T-helper 2 cell treated with Interferon-gamma antibody and Interleukin-4, amounts not matched to agents 100 ng/mL and 5 ng/mL, for 36 hours (primary cell): Measurements from ENCODE around the gene ARHGAP28. TPM values are rescaled to one million over a fixed set of nuclear protein-coding genes. Genes with fewer than 3 reads are reported as not detected.
"Not testable (repeated sequence)": the region's sequence is repeated elsewhere in the genome, so short reads cannot be mapped to it uniquely, and the experiment has no call there.

Experiments used
- intact Hi-C: fragments of 100-400 bp; cut with micrococcal nuclease; formaldehyde crosslinking; loops from one replicate; pipeline ENCODE4 v1.15.1; 2023
- total RNA-seq: library from RNA; stranded (reverse); gene quantifications from 2 replicates; pipeline ENCODE4 v1.2.3, GENCODE V29; 2022

The ARHGAP28 gene
- total RNA-seq, 1 donor from 2014 or later, result not detected

- intact Hi-C loops, result no loop called here
Observed at GRCh38 chr18:6773777-6774176, 44.3 kb downstream of the ARHGAP28 start.

- intact Hi-C loops, result no loop called here
Observed at GRCh38 chr18:6775237-6775636, 45.7 kb downstream of the ARHGAP28 start.

DNA sequence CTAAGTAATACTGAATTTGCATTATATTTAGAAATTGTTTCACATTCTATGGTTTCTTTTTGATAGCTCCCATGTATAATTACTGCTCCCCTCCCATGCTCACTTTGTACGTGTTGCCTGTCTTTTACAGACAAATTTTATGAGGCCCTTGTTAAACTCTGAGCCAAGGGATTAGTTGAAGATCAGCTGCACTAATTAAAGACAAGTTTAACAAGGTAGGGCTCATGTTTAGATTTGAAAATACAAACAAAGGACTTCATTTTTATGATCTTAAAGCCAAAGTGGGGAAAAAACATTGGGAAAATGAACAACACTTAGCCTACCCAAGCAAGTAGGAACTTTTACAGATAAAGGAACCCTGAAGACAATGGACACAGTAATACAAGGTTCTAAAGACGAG is 46.2 kb downstream of the ARHGAP28 start:
- intact Hi-C loops, result no loop called here

- intact Hi-C loops, result no loop called here
Observed at GRCh38 chr18:6776188-6776587, 46.7 kb downstream of the ARHGAP28 start.

GRCh38 chr18:6777509-6777908 is 48.0 kb downstream of the ARHGAP28 start:
- intact Hi-C loops, result no loop called here

GRCh38 chr18:6778459-6779247 is 49.1 kb downstream of the ARHGAP28 start:
- intact Hi-C loops, result no loop called here

DNA sequence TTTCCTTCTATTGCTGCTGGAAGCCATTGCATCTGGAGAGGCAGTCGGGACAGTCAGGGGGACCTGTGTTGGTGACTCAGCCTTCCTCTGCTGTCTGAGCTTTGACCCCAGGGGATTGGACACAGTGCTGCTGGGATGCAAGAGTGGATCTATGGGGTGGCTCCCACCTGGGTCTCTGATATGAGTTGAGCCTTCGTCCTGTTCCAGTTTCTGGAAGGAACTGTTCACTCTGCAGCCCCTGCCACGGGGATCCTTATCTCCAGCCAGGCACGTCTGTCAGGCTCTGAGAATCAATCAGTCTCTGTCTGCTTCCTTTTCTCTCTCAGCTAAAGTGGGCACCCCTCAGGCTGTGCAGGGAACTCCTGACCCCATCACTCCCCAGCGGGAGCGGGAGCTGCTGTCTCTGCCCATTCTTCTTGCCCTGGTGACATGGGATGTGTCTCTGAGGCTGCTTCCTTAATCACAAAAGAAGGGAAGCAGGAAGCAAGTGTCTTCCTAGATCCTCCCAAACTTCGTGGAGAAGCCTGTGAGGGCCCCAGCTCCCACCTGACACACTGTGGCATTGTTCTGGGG is 51.7 kb downstream of the ARHGAP28 start:
- intact Hi-C loops, result no loop called here

DNA sequence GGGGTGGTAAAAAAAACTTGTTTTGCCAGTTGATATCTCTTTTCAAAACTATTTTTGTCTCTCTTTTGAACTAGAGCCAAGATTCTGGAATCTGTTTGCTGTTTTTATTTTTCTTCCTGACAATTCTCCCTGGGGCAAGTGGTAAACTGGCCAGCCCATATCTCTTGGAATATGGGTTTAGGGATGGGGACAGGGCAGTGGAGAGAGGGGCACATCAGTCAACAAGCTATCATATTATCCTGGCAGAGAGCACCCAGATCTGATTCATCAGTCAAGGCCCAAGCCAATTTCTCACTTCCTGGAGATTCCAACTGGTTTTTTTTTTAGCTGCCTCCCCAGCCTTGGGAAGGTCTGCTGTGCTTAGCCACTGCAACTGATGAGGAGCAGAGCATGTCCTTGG is 52.3 kb downstream of the ARHGAP28 start:
- intact Hi-C loops, result no loop called here

GRCh38 chr18:6782861-6783260 is 53.3 kb downstream of the ARHGAP28 start:
- intact Hi-C loops, result no loop called here

DNA sequence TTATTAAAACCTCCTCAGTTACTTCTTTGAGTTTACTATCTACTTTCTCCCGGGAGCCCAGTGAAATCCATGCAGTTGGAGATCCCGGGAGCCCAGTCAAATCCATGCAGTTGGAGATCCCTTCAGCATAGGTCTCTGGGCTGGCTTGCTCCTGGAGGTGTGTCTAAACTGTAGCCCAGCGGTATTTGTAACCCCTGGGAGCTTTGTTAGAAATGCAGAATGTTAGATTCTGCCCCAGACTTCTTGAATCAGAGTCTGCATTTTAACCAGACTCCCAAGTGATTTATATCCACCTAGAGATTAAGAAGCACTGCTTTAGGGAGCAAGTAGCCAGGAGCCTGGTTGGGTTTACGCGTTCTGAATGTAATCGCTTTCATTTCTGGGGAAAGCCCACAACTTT is 54.5 kb downstream of the ARHGAP28 start:
- intact Hi-C loops, result no loop called here

- intact Hi-C loops, result no loop called here
Observed at GRCh38 chr18:6785001-6785400, 55.5 kb downstream of the ARHGAP28 start.

DNA sequence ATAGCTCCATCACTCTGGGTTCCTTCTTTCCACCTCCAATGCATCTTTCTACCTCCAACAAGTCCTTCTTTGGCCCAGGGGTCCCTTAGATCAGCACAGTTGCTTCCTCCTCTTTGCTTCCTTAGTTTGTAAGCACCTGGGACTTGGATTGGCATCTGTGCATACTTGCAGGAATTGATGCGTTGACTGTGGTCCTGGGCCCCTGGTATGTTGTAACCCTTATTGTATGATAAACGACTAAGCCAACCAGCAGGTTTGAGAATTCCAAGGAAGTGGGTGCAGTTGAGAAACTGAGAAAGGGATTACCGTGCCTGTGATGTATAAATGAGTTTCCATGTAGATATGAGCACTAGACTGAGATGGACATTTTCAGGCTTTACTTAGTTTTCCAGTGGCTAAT is 55.9 kb downstream of the ARHGAP28 start:
- intact Hi-C loops, result no loop called here

DNA sequence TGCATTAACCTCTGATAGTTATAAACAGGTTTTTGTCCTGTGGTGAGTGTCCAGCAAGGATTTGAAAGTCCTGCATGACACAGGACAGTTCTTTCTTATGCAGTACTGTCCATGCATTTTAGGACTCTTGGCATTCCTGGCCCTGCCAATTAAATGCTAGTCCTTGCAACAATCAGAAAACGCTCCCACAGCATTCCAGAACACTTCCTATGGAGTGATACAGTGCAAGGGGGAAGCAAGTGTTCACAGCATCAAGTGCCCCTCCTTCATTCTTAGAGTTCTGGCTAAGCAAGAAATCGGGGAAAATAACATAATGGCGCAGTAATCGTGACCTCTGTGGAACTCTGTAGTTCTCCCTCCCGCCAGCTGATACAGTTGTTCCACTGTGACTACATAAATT is 62.9 kb downstream of the ARHGAP28 start:
- intact Hi-C loops, result no loop called here

GRCh38 chr18:6793455-6793854 is 63.9 kb downstream of the ARHGAP28 start:
- intact Hi-C loops, result no loop called here

- intact Hi-C loops, result no loop called here
Observed at GRCh38 chr18:6793986-6794385, 64.5 kb downstream of the ARHGAP28 start.

- intact Hi-C loops, result no loop called here
Observed at GRCh38 chr18:6795307-6795706, 65.8 kb downstream of the ARHGAP28 start.

DNA sequence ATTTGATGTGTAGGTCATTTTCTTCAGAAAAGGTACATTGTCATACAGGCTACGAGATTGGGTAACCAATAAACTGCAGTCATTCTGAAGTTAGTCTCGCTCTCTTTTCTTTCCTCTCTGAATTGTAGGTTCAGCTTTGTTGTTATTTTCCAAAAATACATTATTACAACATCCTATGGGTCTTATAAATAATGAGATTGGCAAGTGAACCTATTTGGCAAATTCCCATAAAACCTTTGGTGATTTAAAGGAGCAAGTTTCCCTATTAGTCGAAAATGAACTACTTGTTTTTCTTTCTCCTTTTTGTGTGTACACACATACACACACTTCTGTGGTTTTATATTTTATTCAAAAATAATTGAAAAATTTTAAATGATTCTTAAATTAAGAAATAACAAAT is 67.0 kb downstream of the ARHGAP28 start:
- intact Hi-C loops, result no loop called here

DNA sequence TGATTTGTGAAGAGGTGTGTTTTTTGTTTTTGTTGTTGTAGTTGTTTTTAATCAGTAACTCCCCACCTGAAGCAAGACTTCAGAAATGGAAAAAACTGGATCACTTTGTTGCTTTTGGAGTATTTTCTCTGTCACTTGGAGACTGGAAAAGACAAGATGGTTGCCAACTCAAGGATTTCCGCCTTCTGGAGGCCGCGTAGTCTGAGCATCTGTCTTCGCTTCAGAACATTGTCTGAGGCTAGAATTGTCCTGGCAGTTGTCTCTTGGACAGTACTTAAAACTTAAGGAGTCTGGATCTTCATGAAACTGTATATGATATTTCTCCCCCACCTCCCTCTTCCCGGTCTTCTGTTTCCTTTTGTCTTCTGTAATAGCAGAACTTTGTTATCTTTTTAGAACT is 67.7 kb downstream of the ARHGAP28 start:
- intact Hi-C loops, result no loop called here

- intact Hi-C loops, result no loop called here
Observed at GRCh38 chr18:6798896-6799295, 69.4 kb downstream of the ARHGAP28 start.

GRCh38 chr18:6800309-6800708 is 70.8 kb downstream of the ARHGAP28 start:
- intact Hi-C loops, result not testable (repeated sequence)

DNA sequence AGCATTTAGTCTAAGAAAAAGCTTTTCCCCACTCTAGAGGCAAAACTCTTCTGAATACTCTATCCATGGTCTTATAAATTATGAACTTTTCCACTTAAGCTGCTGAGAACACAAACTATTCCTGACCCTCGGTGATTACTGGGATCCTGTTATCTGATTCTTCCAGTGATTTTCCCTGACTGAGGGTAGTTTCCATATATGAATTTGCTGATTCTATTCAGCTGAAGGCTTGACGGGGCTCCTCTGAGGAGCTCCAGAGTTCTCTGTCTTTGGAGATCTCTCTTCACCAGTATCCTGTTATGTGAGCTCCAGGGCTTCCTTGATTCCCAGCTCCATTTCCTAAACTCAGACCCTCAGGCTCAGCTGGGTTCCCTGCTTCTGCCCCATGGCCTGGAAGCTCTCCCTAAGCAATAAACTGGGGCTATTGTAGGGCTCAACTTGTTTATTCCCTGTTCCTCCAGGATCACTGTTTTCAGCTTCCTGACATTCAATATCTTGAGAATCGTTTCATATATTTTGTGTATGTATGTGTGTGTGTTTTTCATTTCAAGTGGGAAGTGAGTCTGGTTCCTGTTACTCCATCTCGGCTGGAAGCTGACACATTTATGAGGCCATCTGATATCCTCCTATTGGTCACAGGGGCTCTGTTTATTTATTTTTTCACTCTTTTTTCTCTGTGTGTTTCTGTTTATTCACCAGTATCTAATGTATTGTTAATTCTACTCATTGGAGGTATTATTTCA is 78.2 kb downstream of the ARHGAP28 start:
- intact Hi-C loops, result no loop called here

DNA sequence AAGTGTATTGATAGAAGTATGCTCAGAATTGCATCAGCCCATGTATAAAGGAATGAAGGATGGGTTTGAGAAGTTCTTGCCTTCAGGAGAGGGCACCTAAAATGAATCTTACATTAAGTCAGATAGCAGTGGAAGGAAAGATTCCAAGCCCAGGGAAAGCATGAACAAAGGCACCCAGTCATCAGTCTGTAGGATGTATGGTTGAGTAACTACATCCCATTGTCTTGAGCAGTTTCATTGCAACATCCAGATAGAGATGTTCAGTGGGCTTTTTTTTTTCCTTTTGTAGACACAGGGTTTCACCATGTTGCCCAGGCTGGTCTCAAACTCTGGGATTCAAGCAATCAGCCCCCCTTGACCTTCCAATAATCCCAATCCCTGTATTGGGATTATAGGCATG is 80.7 kb downstream of the ARHGAP28 start:
- intact Hi-C loops, result no loop called here
